Spleen (tissue), 11 donors: Measurements from ENCODE around the gene PON3. TPM values are rescaled to one million over a fixed set of nuclear protein-coding genes. Genes with fewer than 3 reads are reported as not detected.

Experiments
- DNase-seq: peaks from one replicate; pipeline ENCODE4 v3.0.0-alpha.2; 2020
- H3K27ac ChIP-seq, 8 donors: fragments of 200-600 bp; sonication (generic) in 7 of 8; 1 replicate in 4 of 8; 2 replicates in 4 of 8; pipeline versions ENCODE4 v1.5.0 to v1.8.0; 2016 to 2021; ENCODE audit warnings: inconsistent platforms in 4 of 8, mild to moderate bottlenecking in 4 of 8, moderate library complexity in 1 of 8
- H3K27me3 ChIP-seq, 7 donors: fragments of 200-600 bp; sonication (generic) in 6 of 7; replicated peaks in 1 of 7; 1 replicate in 4 of 7; 2 replicates in 3 of 7; pipeline versions ENCODE4 v1.5.0 to v1.8.0; 2016 to 2021; ENCODE audit warnings: inconsistent platforms in 3 of 7, mild to moderate bottlenecking in 1 of 7
- H3K36me3 ChIP-seq, 6 donors: fragments of 200-600 bp; sonication (generic) in 5 of 6; 1 replicate in 4 of 6; 2 replicates in 2 of 6; pipeline versions ENCODE4 v1.5.0 to v1.8.0; 2016 to 2021; ENCODE audit warnings: inconsistent platforms in 2 of 6
- H3K4me1 ChIP-seq, 6 donors: fragments of 200-600 bp; sonication (generic) in 5 of 6; 1 replicate in 3 of 6; 2 replicates in 3 of 6; pipeline versions ENCODE4 v1.5.0 to v1.8.0; 2016 to 2021; ENCODE audit warnings: inconsistent platforms in 3 of 6
- H3K4me3 ChIP-seq, 8 donors: fragments of 200-600 bp; sonication (generic) in 7 of 8; 1 replicate in 4 of 8; 2 replicates in 4 of 8; pipeline versions ENCODE4 v1.5.0 to v1.8.0; 2016 to 2021; ENCODE audit warnings: inconsistent platforms in 4 of 8, mild to moderate bottlenecking in 4 of 8, moderate library complexity in 2 of 8
- H3K9me3 ChIP-seq, 8 donors: fragments of 200-600 bp; sonication (generic) in 7 of 8; 1 replicate in 4 of 8; 2 replicates in 4 of 8; pipeline versions ENCODE4 v1.5.0 to v1.8.0; 2016 to 2021; ENCODE audit warnings: inconsistent platforms in 4 of 8
- CTCF ChIP-seq, 11 experiments: fragments of 200-600 bp in 7 of 11; fragments of 450-650 bp in 4 of 11; sonication (generic) in 4 of 11; IDR thresholded peaks in 8 of 11; conservative IDR thresholded peaks in 3 of 11; 1 replicate in 7 of 11; 2 replicates in 4 of 11; pipeline versions ENCODE4 v1.4.0 to v1.8.0; 2016 to 2021; ENCODE audit warnings: antibody characterized with exemption in 11 of 11, inconsistent platforms in 4 of 11, mild to moderate bottlenecking in 1 of 11
- POLR2A ChIP-seq, 3 donors: fragments of 450-650 bp; IDR thresholded peaks; one replicate each; pipeline ENCODE4 v1.5.1; 2017; ENCODE audit warnings: antibody characterized with exemption in 3 of 3, mild to moderate bottlenecking in 1 of 3
- POLR2AphosphoS5 ChIP-seq, 3 donors: sonication (generic); formaldehyde crosslinking; IDR thresholded peaks; one replicate each; pipeline ENCODE4 v1.5.1; 2017; ENCODE audit warnings: antibody characterized with exemption in 3 of 3
- WGBS, 5 donors: extraction: QIAGEN DNeasy Blood & Tissue Kit in 3 of 5; methylation state at CpG; one replicate each; pipeline versions ENCODE4 v1.1.5 to v1.1.7; 2013 to 2018; 5-methylcytosine and 5-hydroxymethylcytosine counted together
- intact Hi-C: fragments of 100-400 bp; cut with DNase I; formaldehyde crosslinking; loops from one replicate; pipeline ENCODE4 v1.15.0; 2023; ENCODE audit warnings: low total_unique reads
- polyA plus RNA-seq, 3 donors: library from polyadenylated mRNA; stranded (reverse); fragments of 200-250 nt; gene quantifications; one replicate each; pipeline ENCODE4 v1.2.1, GENCODE V29; 2013
- total RNA-seq, 7 donors: library from RNA; depleted of rRNA in 3 of 7; stranded (reverse); fragments of >200 nt in 3 of 7; fragmentation: NEBNext Ultra II Directional in 4 of 7; extraction: Animal tissue kit (Norgen Biotek cat#: 25700) in 4 of 7; gene quantifications; one replicate each; pipeline versions ENCODE4 v1.1.0 to v1.2.1, GENCODE V29; 2016 to 2021
- donor health status: healthy with polysubstance abuse.
- donor health status: DM: no; HTN: no; CAD: no; lungs with moderate emphysema.
- donor health status: DM: no; HTN: no; CAD: no.
- donor health status: Bipolar disorder and iron deficiency.
- donor health status: healthy.
- donor health status: DM: no; HTN: no; CAD: no.
- donor health status: DM: yes; HTN: yes; CAD: no.

Gene PON3
- total and polyA plus RNA-seq, 10 donors, result 0.20 to 2.1 (median 0.61) TPM; not detected in 2

- H3K27me3 ChIP-seq, result no peaks in the 10 kb centered on the region
- H3K27ac ChIP-seq, result peak overlapping the region; percentile 73 to 92 (median 87)
- DNase-seq, result no peak
- H3K4me1 ChIP-seq, result peaks cover 0 to 29% (median 18%) of the 10 kb centered on the region in 6 donors
- TF ChIP-seq POLR2A (IDR thresholded peaks at IDR 0.05) (no peak), POLR2AphosphoS5 (IDR thresholded peaks at IDR 0.05) (no peak), CTCF (IDR thresholded peaks at IDR 0.05 in 8 of 11, conservative IDR thresholded peaks at IDR 0.05 in 3 of 11) (no peak)
- peak overlapping the region; percentile 50 to 81 (median 64) for H3K4me3 ChIP-seq
- intact Hi-C loops, result no loop called here
- 60 to 68% (median 64%) methylated on average over 6 of the region's 6 CpGs for WGBS, 5 donors
- H3K36me3 ChIP-seq, result no peaks in the 10 kb centered on the region
- peaks cover 0 to 3% (median 0%) of the 10 kb centered on the region in 8 donors for H3K9me3 ChIP-seq
These were observed 37.9 kb upstream of the PON3 start for GRCh38 chr7:95433952-95434556.

- Histone ChIP-seq H3K27me3 (no peaks in the 10 kb centered on the region), H3K4me3 (no peak overlapping the region), H3K27ac (no peak overlapping the region), H3K36me3 (no peaks in the 10 kb centered on the region), H3K9me3 (peaks cover 0 to 3% (median 0%) of the 10 kb centered on the region in 8 donors), H3K4me1 (peaks cover 0 to 29% (median 18%) of the 10 kb centered on the region in 6 donors)
- 84 to 96% (median 95%) methylated on average over 1 of the region's 1 CpG for WGBS, 5 donors
- no peak for DNase-seq
- intact Hi-C loops, result no loop called here
- no peak for TF ChIP-seq POLR2AphosphoS5 (IDR thresholded peaks at IDR 0.05)
- TF ChIP-seq POLR2A (IDR thresholded peaks at IDR 0.05), result no peak
- TF ChIP-seq CTCF (IDR thresholded peaks at IDR 0.05 in 8 of 11, conservative IDR thresholded peaks at IDR 0.05 in 3 of 11), result no peak
These were observed 37.0 kb upstream of the PON3 start for GRCh38 chr7:95433129-95433528.

- H3K27ac ChIP-seq, result no peak overlapping the region
- no peak overlapping the region for H3K4me3 ChIP-seq
These were observed 36.4 kb upstream of the PON3 start for GRCh38 chr7:95432606-95433005.

More at GRCh38 chr7:95432606-95433005, 36.4 kb upstream of the PON3 start:
- Histone ChIP-seq H3K4me1 (peaks cover 0 to 29% (median 18%) of the 10 kb centered on the region in 6 donors), H3K9me3 (peaks cover 0 to 3% (median 0%) of the 10 kb centered on the region in 8 donors), H3K36me3 (no peaks in the 10 kb centered on the region), H3K27me3 (no peaks in the 10 kb centered on the region)
- no peak for TF ChIP-seq CTCF (IDR thresholded peaks at IDR 0.05 in 8 of 11, conservative IDR thresholded peaks at IDR 0.05 in 3 of 11)
- TF ChIP-seq POLR2AphosphoS5 (IDR thresholded peaks at IDR 0.05), result no peak
- TF ChIP-seq POLR2A (IDR thresholded peaks at IDR 0.05), result no peak
- WGBS, 5 donors, result 41 to 67% (median 55%) methylated on average over 2 of the region's 2 CpGs
- intact Hi-C loops, result no loop called here
- DNase-seq, result no peak
